GM20000 (cell line): ENCODE data around the gene C15orf40.
"Not testable (repeated sequence)": the region's sequence is repeated elsewhere in the genome, so short reads cannot be mapped to it uniquely, and the experiment has no call there.

Experiments used
- DNase-seq: peaks from one replicate; pipeline ENCODE4 v3.0.0; 2012; ENCODE audit warnings: low spot score
- TF ChIP-seq, protein P1 (sequence below): IDR thresholded peaks from 2 replicates; pipeline ENCODE4 v1.5.1; 2012; ENCODE audit warnings: mild to moderate bottlenecking, control low read depth; ENCODE audit errors: extremely low read depth, missing control alignments

C15orf40 gene

DNA sequence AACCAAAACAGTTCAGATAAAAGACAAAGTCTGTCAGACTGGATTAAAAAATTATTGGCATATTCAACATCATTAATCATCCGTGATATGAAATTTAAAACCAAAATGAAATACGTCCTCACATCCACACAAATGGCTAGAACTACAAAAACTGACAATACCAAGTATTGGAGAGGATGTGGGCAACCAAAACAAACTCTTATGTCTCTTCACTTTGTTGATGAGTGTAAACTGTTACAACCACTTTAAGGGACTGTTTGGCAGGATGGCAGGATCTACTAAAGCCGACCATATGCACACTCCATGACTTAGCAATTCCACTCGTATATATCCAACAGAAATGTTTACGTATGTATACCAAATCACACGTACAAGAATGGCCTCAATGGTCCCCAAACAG is 24.8 kb upstream of the C15orf40 start:
- TF ChIP-seq, protein P1, sequence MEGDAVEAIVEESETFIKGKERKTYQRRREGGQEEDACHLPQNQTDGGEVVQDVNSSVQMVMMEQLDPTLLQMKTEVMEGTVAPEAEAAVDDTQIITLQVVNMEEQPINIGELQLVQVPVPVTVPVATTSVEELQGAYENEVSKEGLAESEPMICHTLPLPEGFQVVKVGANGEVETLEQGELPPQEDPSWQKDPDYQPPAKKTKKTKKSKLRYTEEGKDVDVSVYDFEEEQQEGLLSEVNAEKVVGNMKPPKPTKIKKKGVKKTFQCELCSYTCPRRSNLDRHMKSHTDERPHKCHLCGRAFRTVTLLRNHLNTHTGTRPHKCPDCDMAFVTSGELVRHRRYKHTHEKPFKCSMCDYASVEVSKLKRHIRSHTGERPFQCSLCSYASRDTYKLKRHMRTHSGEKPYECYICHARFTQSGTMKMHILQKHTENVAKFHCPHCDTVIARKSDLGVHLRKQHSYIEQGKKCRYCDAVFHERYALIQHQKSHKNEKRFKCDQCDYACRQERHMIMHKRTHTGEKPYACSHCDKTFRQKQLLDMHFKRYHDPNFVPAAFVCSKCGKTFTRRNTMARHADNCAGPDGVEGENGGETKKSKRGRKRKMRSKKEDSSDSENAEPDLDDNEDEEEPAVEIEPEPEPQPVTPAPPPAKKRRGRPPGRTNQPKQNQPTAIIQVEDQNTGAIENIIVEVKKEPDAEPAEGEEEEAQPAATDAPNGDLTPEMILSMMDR: no peak
- DNase-seq: no peak

- DNase-seq: not testable (repeated sequence)
Observed at GRCh38 chr15:83031234-83031633, 19.8 kb upstream of the C15orf40 start.

DNA sequence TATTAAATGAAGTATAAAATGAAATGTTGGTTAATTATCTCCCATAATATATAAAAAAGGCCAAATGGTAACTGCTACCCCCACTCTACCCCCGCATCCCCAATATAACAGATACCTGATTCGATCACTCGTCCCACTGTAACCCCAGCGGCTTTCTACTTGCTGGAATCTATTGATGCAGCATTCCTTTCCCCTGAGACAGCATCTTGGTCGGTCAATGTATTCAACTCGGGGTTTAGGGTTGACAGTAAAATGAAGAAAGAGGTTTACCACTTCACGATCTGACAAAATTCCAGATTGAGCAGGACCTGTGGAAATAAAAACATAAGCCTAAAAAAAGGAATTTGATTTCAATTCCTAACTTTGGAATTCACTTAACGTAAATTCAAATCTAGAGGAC is 18.6 kb upstream of the C15orf40 start:
- TF ChIP-seq, protein P1: no peak
- DNase-seq: no peak

- DNase-seq: no peak
- TF ChIP-seq, protein P1: no peak
Observed at GRCh38 chr15:83018436-83018835, 7.0 kb upstream of the C15orf40 start.

- DNase-seq: no peak
- TF ChIP-seq, protein P1: no peak
Observed at GRCh38 chr15:83016906-83017305, 5.5 kb upstream of the C15orf40 start.

DNA sequence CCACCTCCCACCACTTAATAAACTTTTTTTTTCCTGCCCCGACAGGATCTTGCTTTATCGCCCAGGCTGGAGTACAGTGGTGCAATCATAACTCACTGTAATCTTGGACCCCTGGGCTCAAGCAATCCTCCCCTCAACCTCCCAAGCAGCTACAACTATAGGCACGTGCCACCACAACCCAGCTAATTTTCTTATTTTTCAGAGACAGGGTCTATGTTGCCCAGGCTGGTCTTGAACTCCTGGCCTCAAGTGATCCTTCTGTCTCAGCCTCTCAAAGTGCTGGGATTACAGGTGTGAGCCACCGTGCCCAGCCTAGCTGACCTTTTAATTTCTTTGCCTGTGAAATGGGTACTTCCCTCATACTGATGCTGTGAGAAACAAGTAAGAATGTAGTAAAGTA is 3.9 kb upstream of the C15orf40 start:
- TF ChIP-seq, protein P1: no peak
- DNase-seq: no peak

DNA sequence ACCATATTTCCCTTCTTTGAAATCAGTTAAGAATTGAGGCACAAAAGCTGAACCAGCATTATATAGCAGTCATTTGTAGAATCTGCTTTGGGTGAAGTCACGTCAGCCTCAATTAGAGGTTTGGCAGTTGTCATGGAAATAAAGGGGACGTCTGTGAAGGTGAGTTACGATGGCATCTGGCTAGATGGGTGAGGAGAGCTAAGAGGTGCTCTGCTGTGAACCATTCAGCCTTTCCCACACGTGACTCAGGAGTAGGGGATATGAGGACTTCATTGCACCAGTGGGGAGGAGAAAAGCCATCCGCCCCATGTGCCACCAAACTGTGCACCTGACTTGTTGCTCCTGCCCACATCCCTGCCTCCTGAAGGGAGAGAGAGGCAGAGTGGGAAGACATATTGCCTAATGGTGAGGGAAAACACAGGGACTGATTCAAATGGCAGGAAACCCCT is 2.8 kb upstream of the C15orf40 start:
- TF ChIP-seq, protein P1: no peak
- no peak for DNase-seq

GRCh38 chr15:83012636-83013035 is 1.2 kb upstream of the C15orf40 start:
- DNase-seq: no peak
- TF ChIP-seq, protein P1: no peak
